ENCODE data around the gene IMPG1.

Gene IMPG1

DNA sequence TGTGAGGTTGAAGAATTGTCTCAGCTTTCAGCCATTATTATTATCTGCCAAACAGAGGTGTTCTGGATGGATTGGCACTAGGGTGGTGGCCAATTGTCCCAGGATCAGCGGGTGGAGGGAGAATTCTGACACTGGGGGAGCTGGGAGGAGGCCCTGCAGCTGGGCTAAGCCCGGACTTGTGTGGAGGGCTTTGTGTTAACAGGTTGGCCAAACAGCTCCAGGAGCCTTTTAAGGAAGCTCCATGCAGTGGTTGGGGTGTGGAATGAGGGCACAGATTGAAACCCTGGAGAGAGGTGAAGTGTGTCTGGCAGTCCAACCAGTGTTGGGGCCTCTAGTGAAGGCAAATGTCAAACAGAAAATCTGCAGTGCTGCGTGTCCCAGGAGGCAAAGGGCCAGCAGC, 135.8 kb downstream of the IMPG1 start:
- H3K27ac ChIP-seq, result no peak overlapping the region
- no peak for TF ChIP-seq ZFX (IDR thresholded peaks at IDR 0.05)
- TF ChIP-seq, protein P1, sequence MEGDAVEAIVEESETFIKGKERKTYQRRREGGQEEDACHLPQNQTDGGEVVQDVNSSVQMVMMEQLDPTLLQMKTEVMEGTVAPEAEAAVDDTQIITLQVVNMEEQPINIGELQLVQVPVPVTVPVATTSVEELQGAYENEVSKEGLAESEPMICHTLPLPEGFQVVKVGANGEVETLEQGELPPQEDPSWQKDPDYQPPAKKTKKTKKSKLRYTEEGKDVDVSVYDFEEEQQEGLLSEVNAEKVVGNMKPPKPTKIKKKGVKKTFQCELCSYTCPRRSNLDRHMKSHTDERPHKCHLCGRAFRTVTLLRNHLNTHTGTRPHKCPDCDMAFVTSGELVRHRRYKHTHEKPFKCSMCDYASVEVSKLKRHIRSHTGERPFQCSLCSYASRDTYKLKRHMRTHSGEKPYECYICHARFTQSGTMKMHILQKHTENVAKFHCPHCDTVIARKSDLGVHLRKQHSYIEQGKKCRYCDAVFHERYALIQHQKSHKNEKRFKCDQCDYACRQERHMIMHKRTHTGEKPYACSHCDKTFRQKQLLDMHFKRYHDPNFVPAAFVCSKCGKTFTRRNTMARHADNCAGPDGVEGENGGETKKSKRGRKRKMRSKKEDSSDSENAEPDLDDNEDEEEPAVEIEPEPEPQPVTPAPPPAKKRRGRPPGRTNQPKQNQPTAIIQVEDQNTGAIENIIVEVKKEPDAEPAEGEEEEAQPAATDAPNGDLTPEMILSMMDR (conservative IDR thresholded peaks at IDR 0.05), result no peak

DNA sequence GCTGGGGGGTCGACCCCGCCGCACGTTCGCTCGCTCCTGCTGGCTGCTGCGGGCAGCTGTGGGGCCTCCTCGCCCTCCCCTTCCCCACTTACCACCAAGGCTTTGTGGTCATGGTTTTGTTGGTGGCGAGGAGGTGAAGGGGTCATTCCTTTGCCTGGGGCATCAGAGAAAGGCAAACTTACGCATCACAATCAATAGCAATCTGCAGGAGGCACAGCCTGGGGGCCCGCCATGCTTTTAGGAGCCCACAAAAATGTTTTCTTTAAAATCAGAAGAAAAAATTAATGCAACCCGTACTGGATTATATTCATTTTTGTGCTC, 137.0 kb downstream of the IMPG1 start:
- TF ChIP-seq ZFX (IDR thresholded peaks at IDR 0.05), result no peak
- TF ChIP-seq, protein P1 (conservative IDR thresholded peaks at IDR 0.05), result no peak
- H3K27ac ChIP-seq, result peak overlapping the region; percentile 15; the same call in 1 of the 2 replicates

DNA sequence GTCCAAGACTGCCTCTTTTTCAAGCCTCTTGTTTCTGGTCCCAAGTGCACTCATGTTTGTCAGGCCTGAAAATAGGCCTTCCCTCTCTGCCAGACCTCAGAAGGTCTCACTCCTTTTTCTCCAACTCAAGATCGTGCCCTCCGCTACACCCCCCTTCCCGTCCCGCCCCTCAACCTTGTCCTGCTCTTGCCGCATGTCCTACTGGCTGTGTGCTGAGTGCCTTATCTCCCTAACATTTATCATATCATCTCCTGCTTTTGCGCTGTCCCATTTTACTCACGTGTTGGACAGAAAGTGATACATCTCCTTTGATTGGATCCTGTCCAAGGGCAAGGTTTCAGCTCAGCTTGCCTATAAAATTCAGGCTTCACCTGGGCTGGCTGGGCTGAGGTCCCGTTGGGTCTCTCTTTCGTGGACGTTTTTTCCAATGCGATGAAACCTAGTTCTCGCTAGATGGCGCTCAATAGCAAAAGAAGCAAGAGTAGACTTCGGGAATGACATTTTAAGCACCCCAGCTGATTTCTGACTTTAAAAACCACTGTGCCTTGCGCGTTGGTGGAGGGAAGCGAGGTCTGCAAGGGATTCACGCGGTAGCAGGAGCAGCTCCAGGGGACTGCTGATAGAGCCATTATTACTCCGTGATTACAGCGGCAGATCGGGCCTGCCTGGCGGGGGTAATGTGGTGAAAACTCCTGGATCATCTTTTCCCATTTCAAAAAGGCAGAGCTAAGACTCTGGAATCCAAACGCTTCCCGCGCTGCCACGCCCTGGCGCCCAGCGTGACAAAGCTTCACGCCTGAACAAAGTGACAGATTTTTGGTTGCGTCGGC, 137.6 kb downstream of the IMPG1 start:
- TF ChIP-seq, protein P1 (conservative IDR thresholded peaks at IDR 0.05), result peak; percentile 91
- TF ChIP-seq ZFX (IDR thresholded peaks at IDR 0.05), result no peak
- H3K27ac ChIP-seq, result peak overlapping the region; percentile 15

DNA sequence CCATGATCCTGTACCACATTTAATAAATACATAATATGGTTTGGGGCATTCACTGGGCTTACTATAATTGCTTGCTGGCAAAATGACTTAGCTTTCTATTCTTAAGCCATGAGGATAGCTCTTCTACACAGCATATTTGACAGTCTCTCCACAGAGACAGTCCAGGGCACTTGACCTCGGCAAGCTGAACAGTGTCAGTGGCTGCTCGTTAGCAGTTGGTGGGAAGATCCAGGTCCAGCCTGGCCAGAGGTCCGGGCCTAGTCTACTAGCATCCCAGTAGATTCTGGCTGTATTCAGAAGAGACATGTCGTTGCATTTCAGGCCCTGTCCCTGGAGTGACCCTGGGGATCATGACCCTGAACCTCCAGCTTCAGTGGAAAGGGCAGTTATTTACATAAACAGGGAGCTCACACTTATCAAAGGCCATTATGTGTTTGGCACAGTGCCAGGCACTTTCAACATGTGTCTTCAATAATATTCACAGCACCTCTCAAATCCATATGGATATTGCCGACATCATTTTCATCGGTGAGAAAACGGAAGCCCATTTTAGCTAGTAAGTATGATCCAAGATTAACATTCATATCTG, 139.0 kb downstream of the IMPG1 start:
- H3K27ac ChIP-seq, result no peak overlapping the region
- no peak for TF ChIP-seq ZFX (IDR thresholded peaks at IDR 0.05)
- TF ChIP-seq, protein P1 (conservative IDR thresholded peaks at IDR 0.05), result no peak

DNA sequence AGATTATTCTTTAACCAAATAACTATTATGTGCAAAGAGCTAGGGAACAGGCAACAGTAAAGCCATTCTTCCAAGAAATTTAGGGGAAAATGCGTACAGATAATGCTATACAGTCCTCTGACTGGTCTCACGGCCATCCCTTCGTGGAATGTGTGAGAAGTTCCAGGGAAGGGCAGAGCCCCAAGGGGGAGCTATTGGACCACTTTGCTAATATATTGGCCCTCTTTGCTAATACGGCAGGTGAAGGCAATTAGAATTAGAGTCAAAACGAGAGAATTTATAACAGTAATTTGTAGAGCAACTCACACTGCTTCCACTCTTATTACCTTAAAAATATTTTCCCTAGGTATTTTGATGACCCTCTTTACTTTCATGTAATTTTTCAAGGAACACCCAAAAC, 140.4 kb downstream of the IMPG1 start:
- TF ChIP-seq, protein P1 (conservative IDR thresholded peaks at IDR 0.05), result peak; percentile 75
- TF ChIP-seq ZFX (IDR thresholded peaks at IDR 0.05), result no peak

DNA sequence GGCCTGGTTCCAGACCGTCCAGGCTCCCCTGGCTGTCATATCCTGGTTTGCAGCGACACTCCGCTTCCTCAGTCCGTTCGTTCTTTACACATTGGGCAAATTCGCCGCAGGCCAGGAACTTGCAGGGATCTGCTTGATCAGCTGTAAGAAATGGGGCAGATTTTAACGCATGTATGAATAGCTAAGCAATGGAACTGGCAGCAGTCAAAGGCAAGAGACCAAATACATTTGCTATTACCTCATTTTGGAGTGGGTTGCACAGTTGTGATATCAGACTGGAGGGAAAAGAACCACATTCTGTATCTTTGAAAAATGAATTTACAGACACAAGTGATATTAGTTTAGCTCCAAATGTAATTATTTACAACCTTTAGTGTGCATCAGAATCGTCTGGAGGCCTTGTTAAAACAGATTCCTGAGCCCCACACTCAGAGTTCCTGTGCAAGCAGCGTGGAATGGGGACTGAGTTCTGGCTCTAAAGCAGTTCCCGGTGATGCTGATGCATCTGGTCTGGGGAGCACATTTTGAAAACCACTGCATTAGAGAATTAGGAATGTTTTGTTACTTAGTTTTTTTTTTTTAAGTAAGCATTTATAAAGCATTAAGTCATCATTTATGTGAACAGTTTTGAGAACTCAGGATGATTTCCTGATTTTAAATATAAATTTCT, 141.3 kb downstream of the IMPG1 start:
- no peak for TF ChIP-seq ZFX (IDR thresholded peaks at IDR 0.05)
- TF ChIP-seq, protein P1 (conservative IDR thresholded peaks at IDR 0.05), result no peak
- H3K27ac ChIP-seq, result no peak overlapping the region

More for the DNA sequence above, 140.4 kb downstream of the IMPG1 start:
- no peak overlapping the region for H3K27ac ChIP-seq
